ENCODE results near the gene MAST3.
"Not testable (repeated sequence)": the region's sequence is repeated elsewhere in the genome, so short reads cannot be mapped to it uniquely, and the experiment has no call there.

MAST3 gene

GRCh38 chr19:18086590-18087138, 10.9 kb upstream of the MAST3 start, which contains the start of gene IL12RB1:
Gene IL12RB1, minus strand, starts transcription at chr19:18086934. Its CDS starts 111 bp downstream, at chr19:18086823.
- DNase-seq (ENCODE audit: low read depth), result no peak

DNA sequence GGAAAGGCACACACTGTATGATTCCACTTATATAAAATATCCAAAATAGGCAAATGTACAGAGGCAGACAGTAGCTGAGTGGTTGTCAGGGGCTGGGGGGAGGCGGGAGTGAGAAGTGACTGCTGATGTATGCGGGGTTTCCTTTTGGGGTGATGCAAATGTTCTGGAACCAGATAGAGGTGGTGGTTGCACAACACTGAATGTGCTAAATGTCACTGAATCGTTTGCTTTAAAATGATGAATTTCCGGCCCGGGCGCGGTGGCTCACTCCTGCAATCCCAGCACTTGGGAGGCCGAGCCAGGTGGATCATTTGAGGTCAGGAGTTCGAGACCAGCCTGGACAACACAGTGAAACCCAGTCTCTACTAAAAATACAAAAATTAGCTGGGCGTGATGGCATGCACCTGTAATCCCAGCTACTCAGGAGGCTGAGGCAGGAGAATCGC, 8.5 kb upstream of the MAST3 start:
- DNase-seq (ENCODE audit: low read depth), result not testable (repeated sequence)

- no peak for DNase-seq (ENCODE audit: low read depth)
Measured at GRCh38 chr19:18089726-18090125, 7.9 kb upstream of the MAST3 start.

- no peak for DNase-seq (ENCODE audit: low read depth)
Measured at GRCh38 chr19:18090545-18091216, 6.9 kb upstream of the MAST3 start.

- peak; percentile 82 for DNase-seq (ENCODE audit: low read depth)
Measured at GRCh38 chr19:18091217-18091608, 6.4 kb upstream of the MAST3 start.

GRCh38 chr19:18093439-18094161, 4.0 kb upstream of the MAST3 start:
- DNase-seq (ENCODE audit: low read depth), result peak; percentile 52

DNA sequence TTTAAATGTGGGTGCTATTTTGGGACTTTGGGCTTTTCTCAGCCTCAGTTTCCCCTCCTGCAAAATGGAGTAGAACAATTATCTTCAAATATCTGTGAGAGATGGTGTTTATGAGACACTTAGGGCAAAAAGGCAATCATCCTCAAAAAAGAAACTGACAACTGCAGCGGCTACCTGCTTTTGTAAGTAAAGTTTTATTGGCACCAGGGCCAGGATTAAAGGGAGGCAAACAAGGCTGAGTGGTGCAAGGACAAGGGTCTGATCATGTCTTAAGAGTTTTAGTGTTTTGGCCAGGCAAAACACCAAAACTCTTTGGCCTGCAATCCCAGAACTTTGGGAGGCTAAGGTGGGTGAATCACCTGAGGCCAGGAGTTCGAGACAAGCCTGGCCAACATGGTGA, 1.3 kb upstream of the MAST3 start:
- DNase-seq (ENCODE audit: low read depth), result no peak

DNA sequence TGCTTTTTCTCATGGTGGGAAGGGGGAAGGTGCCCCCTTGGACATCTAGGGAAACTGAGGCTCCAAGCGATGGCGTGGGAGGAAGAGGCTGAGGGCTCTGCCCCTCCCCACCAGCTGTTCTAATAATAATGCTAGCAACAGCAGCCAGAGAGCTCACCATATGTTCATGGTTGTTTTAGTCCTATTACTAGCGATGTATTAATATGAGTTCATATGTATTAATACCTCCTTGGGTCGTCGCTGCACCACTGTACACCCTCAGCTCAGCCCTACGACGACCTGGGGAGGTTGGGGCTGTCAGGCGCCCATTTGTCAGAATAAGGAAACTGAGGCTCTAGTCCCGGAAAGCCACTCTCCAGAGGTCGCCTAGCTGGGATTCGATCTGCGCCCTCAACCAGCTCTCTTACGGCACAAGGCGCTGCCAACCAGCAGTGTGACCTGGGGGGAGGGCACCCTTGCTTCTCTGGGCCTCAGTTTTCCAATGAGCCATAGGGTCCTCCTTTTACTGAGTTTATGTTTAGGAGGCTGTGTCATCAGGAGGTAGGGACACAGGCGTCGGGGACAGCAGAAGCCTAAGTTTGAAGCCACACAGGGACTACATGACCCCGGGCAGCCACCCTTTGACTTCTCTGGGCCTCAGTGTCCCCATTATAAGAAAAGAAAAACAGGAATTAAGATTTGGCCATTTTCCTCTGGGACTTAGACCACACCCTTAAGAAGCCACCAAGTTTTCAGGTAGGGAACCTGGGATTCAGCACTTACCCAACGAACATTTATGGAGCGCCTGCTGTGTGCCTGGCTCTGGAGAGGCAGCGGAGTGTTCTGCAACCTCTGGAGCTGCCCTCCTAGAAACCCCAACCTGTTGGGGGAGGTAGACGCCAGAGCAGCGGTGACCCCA, 664 bp downstream of the MAST3 start:
- no peak for DNase-seq (ENCODE audit: low read depth)

DNA sequence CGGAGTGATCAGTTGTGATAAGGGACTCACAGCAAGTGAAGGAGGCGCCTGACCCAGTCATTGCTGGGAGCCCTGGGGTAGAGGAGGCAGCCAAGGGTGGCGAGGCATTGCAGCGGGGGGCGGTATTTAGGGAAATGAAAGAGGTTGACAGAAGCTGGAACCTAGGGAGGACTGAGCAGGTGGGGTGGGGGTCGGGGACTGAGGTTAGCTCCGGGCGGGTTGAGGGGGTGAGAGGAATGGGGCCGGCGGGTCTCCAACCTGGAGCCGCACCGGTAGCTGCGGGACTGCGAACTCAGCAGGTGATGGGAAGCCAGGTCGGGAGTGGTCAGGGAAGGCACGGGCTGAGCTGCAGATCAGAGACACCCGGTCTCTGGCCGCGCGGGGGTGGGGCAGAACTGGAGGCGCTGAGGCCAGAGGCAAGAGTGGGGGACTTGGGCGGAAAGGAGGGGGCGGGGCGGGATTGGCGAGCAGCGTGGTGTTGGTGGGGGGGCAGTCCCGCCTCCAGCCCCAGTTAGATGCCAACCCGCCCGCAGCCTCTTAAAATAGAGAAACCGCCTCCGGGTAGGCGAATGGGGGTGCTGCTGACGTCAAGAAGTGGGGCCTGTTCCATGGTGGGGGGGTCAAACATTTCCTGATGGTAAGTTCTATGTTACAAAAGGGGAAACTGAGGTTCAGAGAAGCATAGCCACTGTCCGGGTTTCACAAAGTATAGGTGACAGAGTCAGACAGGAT, 1.5 kb downstream of the MAST3 start:
- DNase-seq (ENCODE audit: low read depth), result no peak

GRCh38 chr19:18099623-18099995, 2.0 kb downstream of the MAST3 start:
- no peak for DNase-seq (ENCODE audit: low read depth)

DNA sequence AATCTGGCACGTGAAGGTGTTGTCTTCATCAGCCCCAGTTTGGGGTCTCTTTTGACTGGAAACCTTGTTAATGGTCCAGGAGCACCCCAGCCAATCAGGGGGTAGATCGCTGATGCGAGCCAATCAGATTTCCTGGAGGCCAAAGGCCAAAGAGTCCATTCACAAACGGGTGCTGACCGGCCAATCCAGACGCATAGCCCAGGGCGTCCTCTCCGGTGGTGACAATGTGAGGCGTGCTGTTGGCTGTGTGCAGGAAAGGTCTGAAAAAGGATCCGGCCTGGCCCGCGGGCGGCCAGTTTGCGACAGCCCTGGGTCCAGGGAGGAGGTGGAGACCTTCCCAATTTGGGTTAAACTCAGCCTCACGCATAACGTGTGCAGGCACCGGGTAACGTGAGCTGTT, 3.1 kb downstream of the MAST3 start:
- DNase-seq (ENCODE audit: low read depth), result no peak

DNA sequence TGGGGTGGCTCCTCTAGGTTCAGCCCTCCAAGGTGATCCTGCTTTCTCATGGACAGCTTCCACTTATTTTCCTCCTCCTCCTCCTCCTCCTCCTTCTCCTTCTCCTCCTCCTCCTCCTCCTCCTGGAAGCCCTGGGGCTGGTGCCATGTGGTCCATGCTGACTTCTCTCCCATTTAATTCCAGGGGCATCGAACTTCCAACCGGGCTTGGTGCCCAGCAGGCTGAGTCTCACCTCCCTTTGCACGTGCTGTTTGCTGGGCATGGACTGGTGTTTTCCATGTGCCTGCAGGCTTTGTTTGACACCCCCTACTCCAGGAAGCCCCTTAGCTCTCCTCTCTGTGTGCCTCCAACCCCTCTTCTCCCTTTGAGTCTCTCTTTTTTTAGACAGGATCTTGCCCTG, 3.7 kb downstream of the MAST3 start:
- DNase-seq (ENCODE audit: low read depth), result no peak

DNA sequence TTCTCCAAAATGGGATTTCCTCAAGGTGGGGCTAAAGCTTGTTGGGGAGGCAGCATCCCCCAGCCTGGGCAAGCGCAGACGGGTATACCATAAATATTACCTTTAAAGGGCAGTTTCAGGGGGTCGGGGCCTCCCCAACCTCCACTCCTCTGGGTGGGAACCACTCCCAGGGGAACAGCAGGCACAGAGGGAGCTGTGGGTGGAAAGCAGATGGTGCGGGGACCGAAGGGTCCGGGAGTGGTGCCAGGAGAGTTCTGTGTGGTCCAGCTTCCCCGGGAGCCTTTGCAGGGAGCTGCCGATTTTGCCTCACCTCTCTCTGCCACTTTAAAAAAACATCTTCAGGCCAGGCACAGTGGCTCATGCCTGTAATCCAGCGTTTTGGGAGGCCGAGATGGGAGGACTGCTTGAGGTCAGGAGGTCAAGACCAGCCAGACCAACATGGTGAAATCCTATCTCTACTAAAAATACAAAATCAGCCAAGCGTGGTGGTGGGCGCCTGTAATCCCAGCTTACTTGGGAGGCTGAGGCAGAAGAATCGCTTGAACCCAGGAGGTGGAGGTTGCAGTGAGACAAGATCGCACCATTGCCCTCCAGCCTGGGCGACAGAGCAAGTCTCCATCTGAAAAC, 5.5 kb downstream of the MAST3 start:
- DNase-seq (ENCODE audit: low read depth), result no peak

GRCh38 chr19:18104793-18105131, 7.2 kb downstream of the MAST3 start:
- DNase-seq (ENCODE audit: low read depth), result no peak

- DNase-seq (ENCODE audit: low read depth), result not testable (repeated sequence)
Measured at GRCh38 chr19:18105259-18105658, 7.7 kb downstream of the MAST3 start.

DNA sequence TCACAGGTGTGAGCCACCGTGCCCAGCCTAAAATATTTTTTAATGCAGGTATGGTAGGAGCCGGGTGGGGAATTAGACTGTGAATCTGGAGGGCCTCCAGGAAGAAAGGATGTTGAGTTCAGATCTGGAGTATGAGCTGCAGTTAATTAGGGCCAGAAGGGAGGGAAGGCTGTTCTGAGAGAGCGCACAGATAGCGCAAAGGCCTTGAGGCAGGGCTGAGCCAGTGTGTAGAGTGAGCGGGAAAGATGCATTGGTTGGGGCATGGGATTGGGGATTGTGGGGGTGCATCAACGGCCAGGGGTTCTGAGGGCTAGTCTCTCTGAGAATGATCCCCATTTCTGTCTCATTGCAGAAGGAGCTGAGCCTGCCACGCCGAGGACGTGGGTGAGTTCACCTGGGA, 9.7 kb downstream of the MAST3 start:
- no peak for DNase-seq (ENCODE audit: low read depth)

DNA sequence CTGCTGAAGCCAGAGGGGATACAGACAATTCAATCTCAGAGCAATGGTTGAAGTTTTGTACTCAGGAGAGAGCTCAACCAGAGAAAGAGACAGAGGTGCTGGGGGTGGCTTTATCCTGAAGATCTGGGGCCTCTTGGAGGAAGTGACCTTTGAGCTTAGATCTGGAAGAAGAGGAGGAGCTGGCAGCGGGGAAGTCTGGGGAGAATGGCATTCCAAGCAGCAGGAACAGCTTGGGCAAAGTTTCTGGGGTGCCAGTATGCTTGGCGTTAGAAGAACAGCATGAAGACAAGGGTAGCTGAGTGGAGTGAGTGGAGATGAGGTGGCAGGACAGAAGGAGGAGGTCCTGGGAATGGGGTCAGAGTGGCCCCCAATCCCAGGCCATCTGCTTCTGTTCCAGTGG, 11.3 kb downstream of the MAST3 start:
- no peak for DNase-seq (ENCODE audit: low read depth)

DNA sequence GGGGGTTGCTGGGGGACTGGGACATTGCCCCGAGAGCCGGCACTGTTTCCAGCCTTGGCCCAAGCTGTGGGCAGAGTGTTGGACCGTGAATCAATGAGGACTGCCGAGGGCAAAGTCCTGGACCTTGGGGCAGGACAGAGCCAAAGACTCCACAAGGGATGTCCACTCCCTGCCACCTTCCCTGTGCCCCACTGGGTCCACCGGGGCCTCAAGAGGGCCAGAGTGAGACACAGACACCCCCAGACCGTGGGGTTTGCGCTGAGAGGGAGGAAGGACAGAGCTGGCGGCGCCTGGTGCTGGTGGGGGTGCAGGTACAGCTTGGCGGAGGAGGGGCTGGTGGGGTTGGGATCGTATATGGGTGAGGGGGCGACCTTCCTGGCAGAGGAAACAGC, 11.8 kb downstream of the MAST3 start:
- no peak for DNase-seq (ENCODE audit: low read depth)

DNA sequence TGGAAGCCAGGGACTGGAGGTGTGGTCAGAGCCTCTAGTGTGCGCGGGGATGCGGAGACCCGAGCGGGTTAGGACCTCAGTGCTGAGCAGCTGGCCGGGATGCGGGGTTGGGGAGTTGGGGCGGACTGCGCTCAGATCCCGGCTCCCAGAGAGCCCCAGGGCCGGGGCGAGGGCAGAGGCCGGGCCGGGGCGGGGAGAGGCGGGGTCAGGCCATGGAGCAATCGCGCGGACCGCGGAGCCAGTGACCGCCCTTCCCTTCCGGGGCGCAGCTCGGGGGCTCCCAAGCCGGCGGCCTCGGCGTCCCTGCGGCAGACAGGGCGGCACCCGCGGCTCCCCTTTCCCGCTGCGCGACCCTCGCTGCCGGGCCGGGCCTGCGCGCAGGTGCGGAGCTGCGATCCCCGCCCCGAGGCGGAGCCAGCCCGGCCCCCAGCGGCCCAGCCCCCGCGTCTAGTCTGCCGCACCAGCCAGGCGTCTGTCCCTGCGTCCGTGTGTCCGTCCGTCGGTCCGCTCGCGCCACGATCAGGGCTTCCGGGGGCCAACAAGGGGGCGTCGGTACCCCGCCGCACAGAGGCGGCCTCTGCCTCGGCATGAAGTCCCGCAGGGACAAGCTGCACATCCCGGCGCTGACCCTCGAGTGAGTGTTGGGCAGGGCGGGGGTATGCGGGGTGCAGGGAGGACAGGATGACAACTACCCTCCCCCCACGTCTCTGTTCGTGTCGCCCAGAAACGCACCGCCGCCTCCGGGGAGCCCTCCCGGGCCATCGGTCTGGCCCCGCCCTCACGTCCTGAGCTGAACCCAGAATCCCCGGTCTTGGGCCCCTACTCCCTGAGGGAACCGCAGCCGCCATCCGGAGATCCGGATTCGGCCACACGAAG, 12.4 kb downstream of the MAST3 start:
- DNase-seq (ENCODE audit: low read depth), result no peak

DNA sequence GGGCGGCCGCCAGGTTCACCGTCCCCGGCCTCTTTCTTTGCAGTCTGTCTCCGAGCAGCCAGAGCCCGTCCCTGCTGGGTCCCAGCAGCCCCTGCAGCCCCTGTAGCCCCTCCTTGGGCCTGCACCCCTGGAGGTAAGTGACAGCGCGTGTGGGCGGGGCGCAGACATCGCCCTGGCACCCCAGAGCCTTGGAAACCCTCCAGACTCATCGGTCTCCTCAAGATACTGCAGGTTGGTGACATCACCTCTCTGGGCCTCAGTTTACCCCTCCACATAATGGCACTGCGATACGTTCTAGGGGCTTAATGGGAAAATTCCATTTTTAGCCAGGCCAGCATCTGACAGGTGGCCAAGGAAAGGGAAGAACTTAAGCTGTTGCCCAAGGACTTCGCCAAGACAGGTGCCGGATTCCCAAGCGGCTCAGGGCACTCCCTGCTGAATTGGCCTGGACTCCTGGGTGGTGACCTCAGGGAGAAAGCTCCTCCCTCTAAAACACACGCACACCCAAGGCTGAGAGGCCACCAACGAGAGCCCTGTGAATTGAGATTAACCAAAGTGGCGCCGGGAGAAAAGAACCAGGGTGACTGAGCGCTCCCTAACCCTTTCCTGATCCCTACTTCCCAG, 13.1 kb downstream of the MAST3 start:
- DNase-seq (ENCODE audit: low read depth), result no peak

All from CMK (cell line).